ENCODE measurements around the gene PDE1C.

Gene PDE1C

GRCh38 chr7:32062150-32062549, 8.1 kb downstream of the PDE1C start:
- H3K36me3 ChIP-seq (ENCODE audit: insufficient read depth, low read length), result no peaks in the 10 kb centered on the region
- no peak overlapping the region for H3K4me3 ChIP-seq (ENCODE audit: low read depth, low read length)
- no peaks in the 10 kb centered on the region for H3K27me3 ChIP-seq (ENCODE audit: insufficient read depth, low read length)
- H3K4me1 ChIP-seq (ENCODE audit: control insufficient read depth, insufficient read depth, low read length, unreplicated experiment), result peaks cover 20% of the 10 kb centered on the region
- H3K27ac ChIP-seq (ENCODE audit: low read depth, low read length), result no peak overlapping the region
- H3K79me2 ChIP-seq (ENCODE audit: control insufficient read depth, insufficient read depth, low read length, unreplicated experiment), result no peaks in the 10 kb centered on the region
- H2AFZ ChIP-seq (ENCODE audit: low read length, unreplicated experiment), result no peak overlapping the region

GRCh38 chr7:32061346-32061745, 8.9 kb downstream of the PDE1C start:
- no peak overlapping the region for H3K27ac ChIP-seq (ENCODE audit: low read depth, low read length)
- H3K79me2 ChIP-seq (ENCODE audit: control insufficient read depth, insufficient read depth, low read length, unreplicated experiment), result no peaks in the 10 kb centered on the region
- H3K36me3 ChIP-seq (ENCODE audit: insufficient read depth, low read length), result no peaks in the 10 kb centered on the region
- no peak overlapping the region for H2AFZ ChIP-seq (ENCODE audit: low read length, unreplicated experiment)
- no peak overlapping the region for H3K4me3 ChIP-seq (ENCODE audit: low read depth, low read length)
- peaks cover 20% of the 10 kb centered on the region for H3K4me1 ChIP-seq (ENCODE audit: control insufficient read depth, insufficient read depth, low read length, unreplicated experiment)
- H3K27me3 ChIP-seq (ENCODE audit: insufficient read depth, low read length), result no peaks in the 10 kb centered on the region

GRCh38 chr7:32059289-32060011, 10.8 kb downstream of the PDE1C start:
- peak overlapping the region; percentile 61 for H2AFZ ChIP-seq (ENCODE audit: low read length, unreplicated experiment)
- H3K4me1 ChIP-seq (ENCODE audit: control insufficient read depth, insufficient read depth, low read length, unreplicated experiment), result peaks cover 20% of the 10 kb centered on the region
- H3K36me3 ChIP-seq (ENCODE audit: insufficient read depth, low read length), result no peaks in the 10 kb centered on the region
- H3K27me3 ChIP-seq (ENCODE audit: insufficient read depth, low read length), result no peaks in the 10 kb centered on the region
- no peak overlapping the region for H3K27ac ChIP-seq (ENCODE audit: low read depth, low read length)
- H3K4me3 ChIP-seq (ENCODE audit: low read depth, low read length), result peak overlapping the region; percentile 68
- H3K79me2 ChIP-seq (ENCODE audit: control insufficient read depth, insufficient read depth, low read length, unreplicated experiment), result no peaks in the 10 kb centered on the region

GRCh38 chr7:32058002-32058401, 12.2 kb downstream of the PDE1C start:
- H3K27ac ChIP-seq (ENCODE audit: low read depth, low read length), result no peak overlapping the region
- no peaks in the 10 kb centered on the region for H3K79me2 ChIP-seq (ENCODE audit: control insufficient read depth, insufficient read depth, low read length, unreplicated experiment)
- peak overlapping the region; percentile 69 for H2AFZ ChIP-seq (ENCODE audit: low read length, unreplicated experiment)
- H3K27me3 ChIP-seq (ENCODE audit: insufficient read depth, low read length), result no peaks in the 10 kb centered on the region
- no peaks in the 10 kb centered on the region for H3K36me3 ChIP-seq (ENCODE audit: insufficient read depth, low read length)
- peaks cover 20% of the 10 kb centered on the region for H3K4me1 ChIP-seq (ENCODE audit: control insufficient read depth, insufficient read depth, low read length, unreplicated experiment)
- H3K4me3 ChIP-seq (ENCODE audit: low read depth, low read length), result peak overlapping the region; percentile 35; the same call in 1 of the 2 replicates

- no peak overlapping the region for H3K4me3 ChIP-seq (ENCODE audit: low read depth, low read length)
- no peak overlapping the region for H2AFZ ChIP-seq (ENCODE audit: low read length, unreplicated experiment)
- H3K36me3 ChIP-seq (ENCODE audit: insufficient read depth, low read length), result no peaks in the 10 kb centered on the region
- H3K4me1 ChIP-seq (ENCODE audit: control insufficient read depth, insufficient read depth, low read length, unreplicated experiment), result peaks cover 20% of the 10 kb centered on the region
- H3K79me2 ChIP-seq (ENCODE audit: control insufficient read depth, insufficient read depth, low read length, unreplicated experiment), result no peaks in the 10 kb centered on the region
- H3K27ac ChIP-seq (ENCODE audit: low read depth, low read length), result no peak overlapping the region
- no peaks in the 10 kb centered on the region for H3K27me3 ChIP-seq (ENCODE audit: insufficient read depth, low read length)
Observed at GRCh38 chr7:32056767-32057166, 13.4 kb downstream of the PDE1C start.

- H3K27ac ChIP-seq (ENCODE audit: low read depth, low read length), result no peak overlapping the region
- no peaks in the 10 kb centered on the region for H3K79me2 ChIP-seq (ENCODE audit: control insufficient read depth, insufficient read depth, low read length, unreplicated experiment)
- no peak overlapping the region for H3K4me3 ChIP-seq (ENCODE audit: low read depth, low read length)
- no peaks in the 10 kb centered on the region for H3K36me3 ChIP-seq (ENCODE audit: insufficient read depth, low read length)
- H3K27me3 ChIP-seq (ENCODE audit: insufficient read depth, low read length), result no peaks in the 10 kb centered on the region
- peaks cover 3% of the 10 kb centered on the region for H3K4me1 ChIP-seq (ENCODE audit: control insufficient read depth, insufficient read depth, low read length, unreplicated experiment)
- H2AFZ ChIP-seq (ENCODE audit: low read length, unreplicated experiment), result no peak overlapping the region
Observed at GRCh38 chr7:32053204-32053603, 17.0 kb downstream of the PDE1C start.

- H3K36me3 ChIP-seq (ENCODE audit: insufficient read depth, low read length), result no peaks in the 10 kb centered on the region
- H3K79me2 ChIP-seq (ENCODE audit: control insufficient read depth, insufficient read depth, low read length, unreplicated experiment), result no peaks in the 10 kb centered on the region
- H3K4me1 ChIP-seq (ENCODE audit: control insufficient read depth, insufficient read depth, low read length, unreplicated experiment), result no peaks in the 10 kb centered on the region
- H3K27ac ChIP-seq (ENCODE audit: low read depth, low read length), result no peak overlapping the region
- no peak overlapping the region for H2AFZ ChIP-seq (ENCODE audit: low read length, unreplicated experiment)
- no peak overlapping the region for H3K4me3 ChIP-seq (ENCODE audit: low read depth, low read length)
- H3K27me3 ChIP-seq (ENCODE audit: insufficient read depth, low read length), result no peaks in the 10 kb centered on the region
Observed at GRCh38 chr7:32051128-32051527, 19.1 kb downstream of the PDE1C start.

- Histone ChIP-seq H3K4me1 (ENCODE audit: control insufficient read depth, insufficient read depth, low read length, unreplicated experiment) (no peaks in the 10 kb centered on the region), H3K27ac (ENCODE audit: low read depth, low read length) (no peak overlapping the region), H3K79me2 (ENCODE audit: control insufficient read depth, insufficient read depth, low read length, unreplicated experiment) (no peaks in the 10 kb centered on the region), H3K36me3 (ENCODE audit: insufficient read depth, low read length) (no peaks in the 10 kb centered on the region), H2AFZ (ENCODE audit: low read length, unreplicated experiment) (no peak overlapping the region), H3K27me3 (ENCODE audit: insufficient read depth, low read length) (no peaks in the 10 kb centered on the region), H3K4me3 (ENCODE audit: low read depth, low read length) (no peak overlapping the region)
Observed at GRCh38 chr7:32049599-32049998, 20.6 kb downstream of the PDE1C start.

- no peaks in the 10 kb centered on the region for H3K79me2 ChIP-seq (ENCODE audit: control insufficient read depth, insufficient read depth, low read length, unreplicated experiment)
- no peaks in the 10 kb centered on the region for H3K27me3 ChIP-seq (ENCODE audit: insufficient read depth, low read length)
- H3K27ac ChIP-seq (ENCODE audit: low read depth, low read length), result no peak overlapping the region
- no peak overlapping the region for H3K4me3 ChIP-seq (ENCODE audit: low read depth, low read length)
- no peaks in the 10 kb centered on the region for H3K36me3 ChIP-seq (ENCODE audit: insufficient read depth, low read length)
- H3K4me1 ChIP-seq (ENCODE audit: control insufficient read depth, insufficient read depth, low read length, unreplicated experiment), result peaks cover under 1% of the 10 kb centered on the region
- H2AFZ ChIP-seq (ENCODE audit: low read length, unreplicated experiment), result no peak overlapping the region
Observed at GRCh38 chr7:32048970-32049491, 21.2 kb downstream of the PDE1C start.

GRCh38 chr7:32047801-32048200, 22.4 kb downstream of the PDE1C start:
- H3K27ac ChIP-seq (ENCODE audit: low read depth, low read length), result no peak overlapping the region
- H3K27me3 ChIP-seq (ENCODE audit: insufficient read depth, low read length), result no peaks in the 10 kb centered on the region
- no peak overlapping the region for H2AFZ ChIP-seq (ENCODE audit: low read length, unreplicated experiment)
- peaks cover 9% of the 10 kb centered on the region for H3K4me1 ChIP-seq (ENCODE audit: control insufficient read depth, insufficient read depth, low read length, unreplicated experiment)
- no peaks in the 10 kb centered on the region for H3K36me3 ChIP-seq (ENCODE audit: insufficient read depth, low read length)
- H3K4me3 ChIP-seq (ENCODE audit: low read depth, low read length), result no peak overlapping the region
- H3K79me2 ChIP-seq (ENCODE audit: control insufficient read depth, insufficient read depth, low read length, unreplicated experiment), result no peaks in the 10 kb centered on the region

- H3K27me3 ChIP-seq (ENCODE audit: insufficient read depth, low read length), result no peaks in the 10 kb centered on the region
- H3K79me2 ChIP-seq (ENCODE audit: control insufficient read depth, insufficient read depth, low read length, unreplicated experiment), result no peaks in the 10 kb centered on the region
- H3K4me3 ChIP-seq (ENCODE audit: low read depth, low read length), result no peak overlapping the region
- H3K27ac ChIP-seq (ENCODE audit: low read depth, low read length), result no peak overlapping the region
- H3K36me3 ChIP-seq (ENCODE audit: insufficient read depth, low read length), result no peaks in the 10 kb centered on the region
- peaks cover 9% of the 10 kb centered on the region for H3K4me1 ChIP-seq (ENCODE audit: control insufficient read depth, insufficient read depth, low read length, unreplicated experiment)
- H2AFZ ChIP-seq (ENCODE audit: low read length, unreplicated experiment), result no peak overlapping the region
Observed at GRCh38 chr7:32047075-32047474, 23.1 kb downstream of the PDE1C start.
